Suprapubic skin (tissue), 4 donors: ENCODE measurements around the gene PSMG2. TPM values are rescaled to one million over a fixed set of nuclear protein-coding genes. Genes with fewer than 3 reads are reported as not detected.

Experiments
- DNase-seq, 2 donors: peaks; one replicate each; pipeline ENCODE4 v3.0.0-alpha.2; 2019; ENCODE audit warnings: low spot score in 2 of 2
- H3K27ac ChIP-seq: fragments of 200-600 bp; sonication (generic); one replicate; pipeline ENCODE4 v1.5.1; 2019
- H3K27me3 ChIP-seq: fragments of 200-600 bp; sonication (generic); one replicate; pipeline ENCODE4 v1.5.1; 2019
- H3K36me3 ChIP-seq: fragments of 200-600 bp; sonication (generic); one replicate; pipeline ENCODE4 v1.5.1; 2019
- H3K4me1 ChIP-seq: fragments of 200-600 bp; sonication (generic); one replicate; pipeline ENCODE4 v1.5.1; 2019
- H3K4me3 ChIP-seq: fragments of 200-600 bp; sonication (generic); one replicate; pipeline ENCODE4 v1.5.1; 2019; ENCODE audit warnings: mild to moderate bottlenecking
- H3K9me3 ChIP-seq: fragments of 200-600 bp; sonication (generic); one replicate; pipeline ENCODE4 v1.5.1; 2019
- EP300 ChIP-seq: sonication (generic); formaldehyde crosslinking; IDR thresholded peaks from one replicate; pipeline ENCODE4 v1.6.1; 2017; ENCODE audit warnings: antibody characterized with exemption
- POLR2A ChIP-seq, 2 donors: fragments of 450-650 bp; IDR thresholded peaks; one replicate each; pipeline ENCODE4 v1.6.1; 2017; ENCODE audit warnings: antibody characterized with exemption in 2 of 2, mild to moderate bottlenecking in 2 of 2, moderate library complexity in 2 of 2
- POLR2AphosphoS5 ChIP-seq, 3 donors: sonication (generic); formaldehyde crosslinking; IDR thresholded peaks; one replicate each; pipeline ENCODE4 v1.6.1; 2017; ENCODE audit warnings: antibody characterized with exemption in 3 of 3
- WGBS: methylation state at CpG from one replicate; pipeline ENCODE4 v1.1.5; 2018; 5-methylcytosine and 5-hydroxymethylcytosine counted together
- total RNA-seq, 4 donors: library from RNA; depleted of rRNA; stranded (reverse); fragments of >200 nt; gene quantifications; one replicate each; pipeline ENCODE4 v1.1.0, GENCODE V29; 2016
- TF ChIP-seq, protein P1 (sequence below), 2 donors: fragments of 200-600 bp in 1 of 2; fragments of 450-650 bp in 1 of 2; sonication (generic) in 1 of 2; IDR thresholded peaks; one replicate each; pipeline ENCODE4 v1.5.1; 2016 to 2019; ENCODE audit warnings: antibody characterized with exemption in 2 of 2, mild to moderate bottlenecking in 1 of 2, moderate library complexity in 1 of 2

The PSMG2 gene
- total RNA-seq, 4 donors from 2014 or later, result 53.1 to 72.1 (median 68.4) TPM

GRCh38 chr18:12722731-12723130 lies 19.9 kb downstream of the PSMG2 start:
- WGBS, result 80% methylated on average over 7 of the region's 7 CpGs

DNA sequence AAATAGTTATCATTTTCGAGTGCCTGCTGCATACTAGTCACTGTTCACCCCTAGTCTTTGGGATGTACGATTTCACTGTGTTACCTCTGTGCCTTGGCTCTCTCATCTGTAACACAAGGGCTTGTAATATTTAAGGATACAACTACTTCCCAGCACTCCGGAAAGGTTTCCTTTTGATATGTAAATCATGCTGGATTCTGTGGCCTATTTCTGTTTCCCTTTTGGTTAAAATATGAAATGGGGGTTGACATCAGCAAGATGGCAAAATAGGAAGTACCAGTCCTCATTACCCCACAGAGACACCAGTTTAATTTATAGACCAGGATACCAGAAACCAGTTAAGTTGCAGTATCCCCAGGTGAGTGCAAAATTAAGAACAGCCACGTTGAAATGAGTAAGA lies 23.5 kb downstream of the PSMG2 start:
- no peaks in the 10 kb centered on the region for H3K4me1 ChIP-seq
- H3K9me3 ChIP-seq, result no peaks in the 10 kb centered on the region
- 66% methylated on average over 4 of the region's 4 CpGs for WGBS
- H3K27ac ChIP-seq, result no peak overlapping the region
- H3K36me3 ChIP-seq, result peaks cover 48% of the 10 kb centered on the region
- H3K4me3 ChIP-seq, result no peak overlapping the region
- TF ChIP-seq POLR2AphosphoS5 (IDR thresholded peaks at IDR 0.05), result no peak
- TF ChIP-seq, protein P1, sequence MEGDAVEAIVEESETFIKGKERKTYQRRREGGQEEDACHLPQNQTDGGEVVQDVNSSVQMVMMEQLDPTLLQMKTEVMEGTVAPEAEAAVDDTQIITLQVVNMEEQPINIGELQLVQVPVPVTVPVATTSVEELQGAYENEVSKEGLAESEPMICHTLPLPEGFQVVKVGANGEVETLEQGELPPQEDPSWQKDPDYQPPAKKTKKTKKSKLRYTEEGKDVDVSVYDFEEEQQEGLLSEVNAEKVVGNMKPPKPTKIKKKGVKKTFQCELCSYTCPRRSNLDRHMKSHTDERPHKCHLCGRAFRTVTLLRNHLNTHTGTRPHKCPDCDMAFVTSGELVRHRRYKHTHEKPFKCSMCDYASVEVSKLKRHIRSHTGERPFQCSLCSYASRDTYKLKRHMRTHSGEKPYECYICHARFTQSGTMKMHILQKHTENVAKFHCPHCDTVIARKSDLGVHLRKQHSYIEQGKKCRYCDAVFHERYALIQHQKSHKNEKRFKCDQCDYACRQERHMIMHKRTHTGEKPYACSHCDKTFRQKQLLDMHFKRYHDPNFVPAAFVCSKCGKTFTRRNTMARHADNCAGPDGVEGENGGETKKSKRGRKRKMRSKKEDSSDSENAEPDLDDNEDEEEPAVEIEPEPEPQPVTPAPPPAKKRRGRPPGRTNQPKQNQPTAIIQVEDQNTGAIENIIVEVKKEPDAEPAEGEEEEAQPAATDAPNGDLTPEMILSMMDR (IDR thresholded peaks at IDR 0.05), result no peak
- TF ChIP-seq POLR2A (IDR thresholded peaks at IDR 0.05), result no peak
- TF ChIP-seq EP300, result no peak
- no peaks in the 10 kb centered on the region for H3K27me3 ChIP-seq
- DNase-seq, result no peak

More at GRCh38 chr18:12722731-12723130, 19.9 kb downstream of the PSMG2 start:
- no peaks in the 10 kb centered on the region for H3K4me1 ChIP-seq
- TF ChIP-seq POLR2AphosphoS5 (IDR thresholded peaks at IDR 0.05) (no peak), POLR2A (IDR thresholded peaks at IDR 0.05) (no peak), EP300 (no peak)
- TF ChIP-seq, protein P1 (IDR thresholded peaks at IDR 0.05), result no peak
- H3K4me3 ChIP-seq, result no peak overlapping the region
- no peak overlapping the region for H3K27ac ChIP-seq
- H3K27me3 ChIP-seq, result no peaks in the 10 kb centered on the region
- H3K9me3 ChIP-seq, result no peaks in the 10 kb centered on the region
- no peak for DNase-seq
- H3K36me3 ChIP-seq, result peaks cover 81% of the 10 kb centered on the region

DNA sequence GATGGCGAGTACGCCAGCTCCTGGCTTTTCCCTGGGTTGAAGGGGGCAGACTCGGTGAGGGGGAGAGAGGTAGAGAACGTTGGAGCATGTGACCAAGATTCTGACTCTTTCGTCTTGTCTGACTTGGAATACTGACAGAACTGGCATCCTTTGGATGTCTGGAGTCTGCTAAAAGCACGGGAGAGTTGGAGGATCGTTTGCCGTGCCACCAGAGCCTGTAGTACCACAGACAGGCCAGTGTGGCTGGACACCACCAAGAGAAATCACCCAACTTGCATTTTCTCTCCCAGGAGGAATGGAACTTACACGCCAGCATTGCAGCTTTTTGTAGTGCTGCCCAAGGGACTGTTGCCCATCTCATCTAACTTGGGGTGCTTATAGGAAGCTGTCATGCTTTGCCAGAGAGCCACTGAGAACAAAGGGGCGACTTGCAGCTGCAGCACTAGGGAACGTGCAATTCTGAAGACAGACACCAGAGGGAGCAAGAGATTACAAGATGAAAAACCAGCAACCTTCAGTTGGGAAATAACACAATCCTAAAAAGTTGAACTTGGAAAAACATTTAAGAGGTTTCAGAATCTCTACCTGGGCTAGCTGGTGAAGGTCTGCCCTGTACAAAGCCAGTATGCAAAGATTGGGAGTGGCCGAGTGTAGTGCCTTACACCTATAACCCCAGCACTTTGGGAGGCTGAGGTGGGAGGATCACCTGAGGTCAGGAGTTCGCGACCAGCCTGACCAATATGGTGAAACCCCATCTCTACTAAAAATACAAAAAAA lies 24.1 kb downstream of the PSMG2 start:
- no peaks in the 10 kb centered on the region for H3K4me1 ChIP-seq
- DNase-seq, result no peak
- 65% methylated on average over 14 of the region's 14 CpGs for WGBS
- no peak overlapping the region for H3K4me3 ChIP-seq
- H3K36me3 ChIP-seq, result peaks cover 43% of the 10 kb centered on the region
- H3K27ac ChIP-seq, result no peak overlapping the region
- no peaks in the 10 kb centered on the region for H3K27me3 ChIP-seq
- TF ChIP-seq EP300, result no peak
- no peak for TF ChIP-seq POLR2A (IDR thresholded peaks at IDR 0.05)
- TF ChIP-seq, protein P1 (IDR thresholded peaks at IDR 0.05), result peak; percentile 80 to 84
- TF ChIP-seq POLR2AphosphoS5 (IDR thresholded peaks at IDR 0.05), result no peak
- H3K9me3 ChIP-seq, result no peaks in the 10 kb centered on the region

GRCh38 chr18:12737243-12737902 lies 34.5 kb downstream of the PSMG2 start:
- TF ChIP-seq EP300, result no peak
- no peak for TF ChIP-seq POLR2A (IDR thresholded peaks at IDR 0.05)
- TF ChIP-seq, protein P1 (IDR thresholded peaks at IDR 0.05), result no peak
- TF ChIP-seq POLR2AphosphoS5 (IDR thresholded peaks at IDR 0.05), result no peak
- Histone ChIP-seq H3K27me3 (no peaks in the 10 kb centered on the region), H3K4me1 (no peaks in the 10 kb centered on the region), H3K36me3 (no peaks in the 10 kb centered on the region), H3K4me3 (no peak overlapping the region), H3K27ac (no peak overlapping the region), H3K9me3 (no peaks in the 10 kb centered on the region)
- 92% methylated on average over 19 of the region's 19 CpGs for WGBS
- no peak for DNase-seq

- TF ChIP-seq, protein P1 (IDR thresholded peaks at IDR 0.05), result no peak
- TF ChIP-seq POLR2AphosphoS5 (IDR thresholded peaks at IDR 0.05) (no peak), EP300 (no peak), POLR2A (IDR thresholded peaks at IDR 0.05) (no peak)
- WGBS, result 41% methylated on average over 6 of the region's 6 CpGs
- Histone ChIP-seq H3K27ac (no peak overlapping the region), H3K9me3 (no peaks in the 10 kb centered on the region), H3K4me1 (no peaks in the 10 kb centered on the region), H3K36me3 (no peaks in the 10 kb centered on the region), H3K4me3 (no peak overlapping the region), H3K27me3 (no peaks in the 10 kb centered on the region)
- no peak for DNase-seq
These were observed 38.5 kb downstream of the PSMG2 start for GRCh38 chr18:12741351-12741750.
